SU-DHL-6 (cell line): ENCODE data around the gene FOXJ2.

Experiments used
- EZH2phosphoT487 ChIP-seq: fragments of 200-600 bp; sonication (generic), shearing (Covaris generic); conservative IDR thresholded peaks from 2 replicates; pipeline ENCODE4 v1.6.1; 2018; ENCODE audit warnings: mild to moderate bottlenecking, antibody characterized with exemption, low read length, moderate library complexity, mixed read lengths
- TF ChIP-seq, protein P1 (sequence below): fragments of 200-600 bp; sonication (generic); IDR thresholded peaks from one replicate; pipeline ENCODE4 v1.5.1; 2017; ENCODE audit warnings: antibody characterized with exemption, mild to moderate bottlenecking, low read length, moderate library complexity; ENCODE audit not compliant: insufficient read depth, poor library complexity, severe bottlenecking

DNA sequence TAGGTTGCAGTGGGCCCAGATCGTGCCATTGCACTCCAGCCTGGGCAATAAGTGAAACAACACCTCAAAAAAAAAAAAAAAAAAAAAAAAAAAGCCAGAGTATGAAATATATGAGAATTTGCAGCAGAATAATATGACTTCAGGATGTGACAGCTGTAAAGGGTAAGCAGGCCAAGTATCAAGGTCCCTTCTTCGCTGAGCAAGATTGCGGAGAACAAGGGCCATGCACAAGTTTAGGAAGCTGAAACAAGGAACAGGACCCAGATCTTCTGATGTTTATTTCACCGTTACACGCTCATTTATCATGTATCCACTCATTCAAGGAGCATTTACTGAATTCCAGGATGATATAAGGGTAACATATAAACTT, 659 bp upstream of the FOXJ2 start:
- TF ChIP-seq, protein P1, sequence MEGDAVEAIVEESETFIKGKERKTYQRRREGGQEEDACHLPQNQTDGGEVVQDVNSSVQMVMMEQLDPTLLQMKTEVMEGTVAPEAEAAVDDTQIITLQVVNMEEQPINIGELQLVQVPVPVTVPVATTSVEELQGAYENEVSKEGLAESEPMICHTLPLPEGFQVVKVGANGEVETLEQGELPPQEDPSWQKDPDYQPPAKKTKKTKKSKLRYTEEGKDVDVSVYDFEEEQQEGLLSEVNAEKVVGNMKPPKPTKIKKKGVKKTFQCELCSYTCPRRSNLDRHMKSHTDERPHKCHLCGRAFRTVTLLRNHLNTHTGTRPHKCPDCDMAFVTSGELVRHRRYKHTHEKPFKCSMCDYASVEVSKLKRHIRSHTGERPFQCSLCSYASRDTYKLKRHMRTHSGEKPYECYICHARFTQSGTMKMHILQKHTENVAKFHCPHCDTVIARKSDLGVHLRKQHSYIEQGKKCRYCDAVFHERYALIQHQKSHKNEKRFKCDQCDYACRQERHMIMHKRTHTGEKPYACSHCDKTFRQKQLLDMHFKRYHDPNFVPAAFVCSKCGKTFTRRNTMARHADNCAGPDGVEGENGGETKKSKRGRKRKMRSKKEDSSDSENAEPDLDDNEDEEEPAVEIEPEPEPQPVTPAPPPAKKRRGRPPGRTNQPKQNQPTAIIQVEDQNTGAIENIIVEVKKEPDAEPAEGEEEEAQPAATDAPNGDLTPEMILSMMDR, result no peak
- no peak for TF ChIP-seq EZH2phosphoT487
